ENCODE measurements around the gene SYTL1.
"Not testable (repeated sequence)": the region's sequence is repeated elsewhere in the genome, so short reads cannot be mapped to it uniquely, and the experiment has no call there.

The SYTL1 gene

GRCh38 chr1:27384797-27385196 is 43.0 kb downstream of the SYTL1 start:
- DNase-seq (ENCODE audit: low spot score): not testable (repeated sequence)

- peak; percentile 51 for DNase-seq (ENCODE audit: low spot score)
Observed at GRCh38 chr1:27388337-27389005, 46.6 kb downstream of the SYTL1 start.

GRCh38 chr1:27391511-27392095 is 49.8 kb downstream of the SYTL1 start:
- peak; percentile 70 for DNase-seq (ENCODE audit: low spot score)

- peak; percentile 98 for DNase-seq (ENCODE audit: low spot score)
Observed at GRCh38 chr1:27392096-27392777, 50.4 kb downstream of the SYTL1 start, which contains the start of gene GPR3. Gene GPR3, plus strand, starts transcription at chr1:27392622. Its CDS starts 1,177 bp downstream, at chr1:27393799.

GRCh38 chr1:27392778-27393635 is 51.2 kb downstream of the SYTL1 start:
- DNase-seq (ENCODE audit: low spot score): no peak

GRCh38 chr1:27393641-27394281 is 51.9 kb downstream of the SYTL1 start:
- no peak for DNase-seq (ENCODE audit: low spot score)

GRCh38 chr1:27394282-27394658 is 52.4 kb downstream of the SYTL1 start:
- no peak for DNase-seq (ENCODE audit: low spot score)

GRCh38 chr1:27394925-27395324 is 53.1 kb downstream of the SYTL1 start:
- DNase-seq (ENCODE audit: low spot score): no peak

- peak; percentile 88 for DNase-seq (ENCODE audit: low spot score)
Observed at GRCh38 chr1:27395441-27396195, 53.8 kb downstream of the SYTL1 start.

- DNase-seq (ENCODE audit: low spot score): no peak
Observed at GRCh38 chr1:27397110-27397509, 55.3 kb downstream of the SYTL1 start.

GRCh38 chr1:27397749-27398148 is 55.9 kb downstream of the SYTL1 start:
- DNase-seq (ENCODE audit: low spot score): no peak

GRCh38 chr1:27398405-27399149 is 56.8 kb downstream of the SYTL1 start:
- DNase-seq (ENCODE audit: low spot score): no peak

GRCh38 chr1:27399251-27400025 is 57.6 kb downstream of the SYTL1 start:
- no peak for DNase-seq (ENCODE audit: low spot score)

GRCh38 chr1:27400082-27400962 is 58.5 kb downstream of the SYTL1 start:
- DNase-seq (ENCODE audit: low spot score): peak; percentile 41

GRCh38 chr1:27400963-27401341 is 59.1 kb downstream of the SYTL1 start:
- DNase-seq (ENCODE audit: low spot score): no peak

GRCh38 chr1:27402349-27402754 is 60.5 kb downstream of the SYTL1 start:
- peak; percentile 86 for DNase-seq (ENCODE audit: low spot score)

- DNase-seq (ENCODE audit: low spot score): peak; percentile 75
Observed at GRCh38 chr1:27403065-27403726, 61.4 kb downstream of the SYTL1 start.

Measured in AG20443 (cell line).